HG03378 (cell line): ENCODE measurements around the gene TMX3.

Experiments
- ATAC-seq: cut with Tn5 transposase; IDR thresholded peaks from one replicate; pipeline ENCODE4 v1.9.1; 2021; ENCODE audit warnings: mild to moderate bottlenecking, moderate library complexity; ENCODE audit not compliant: unreplicated experiment

Gene TMX3, protein sequence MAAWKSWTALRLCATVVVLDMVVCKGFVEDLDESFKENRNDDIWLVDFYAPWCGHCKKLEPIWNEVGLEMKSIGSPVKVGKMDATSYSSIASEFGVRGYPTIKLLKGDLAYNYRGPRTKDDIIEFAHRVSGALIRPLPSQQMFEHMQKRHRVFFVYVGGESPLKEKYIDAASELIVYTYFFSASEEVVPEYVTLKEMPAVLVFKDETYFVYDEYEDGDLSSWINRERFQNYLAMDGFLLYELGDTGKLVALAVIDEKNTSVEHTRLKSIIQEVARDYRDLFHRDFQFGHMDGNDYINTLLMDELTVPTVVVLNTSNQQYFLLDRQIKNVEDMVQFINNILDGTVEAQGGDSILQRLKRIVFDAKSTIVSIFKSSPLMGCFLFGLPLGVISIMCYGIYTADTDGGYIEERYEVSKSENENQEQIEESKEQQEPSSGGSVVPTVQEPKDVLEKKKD

DNA sequence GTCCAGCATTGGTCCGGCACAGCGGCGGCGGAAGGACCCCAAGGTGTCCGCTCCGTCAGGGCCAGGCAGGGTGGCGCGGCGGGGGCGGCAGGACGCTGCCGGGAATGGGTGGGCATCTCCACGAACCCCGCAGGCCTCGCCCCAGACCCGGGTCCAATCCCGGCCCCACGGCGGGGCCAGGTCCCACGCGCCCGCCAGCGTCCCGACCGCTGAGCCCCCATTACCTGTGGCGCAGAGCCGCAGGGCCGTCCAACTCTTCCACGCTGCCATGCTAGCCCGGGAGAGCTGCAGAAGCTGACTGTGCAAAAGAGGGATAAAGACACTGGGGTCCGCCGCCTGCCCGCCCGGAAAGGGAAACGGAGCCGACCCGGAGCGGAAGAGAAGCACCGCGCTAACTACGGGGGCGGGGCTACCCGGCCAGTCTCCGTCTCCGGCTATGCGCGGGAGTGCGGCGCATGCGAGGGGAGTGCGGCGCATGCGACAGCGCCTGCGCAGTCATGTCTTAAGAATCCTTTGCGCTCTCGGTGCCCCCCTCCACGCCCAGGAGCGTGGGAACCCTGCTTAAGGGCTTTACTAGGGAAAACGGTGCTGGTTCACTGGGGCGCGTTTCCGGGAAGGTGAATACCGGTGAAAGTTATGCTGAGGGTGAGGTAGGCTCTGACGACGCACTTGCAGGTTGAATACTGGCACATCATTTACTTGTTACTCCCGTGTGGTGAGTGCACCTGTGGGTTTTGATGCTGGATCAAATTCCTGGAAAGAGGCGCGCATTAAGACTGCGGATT lies at the start of gene TMX3:
TMX3 (minus strand) TSS at position 397 of the 785 bp plus-strand sequence; CDS start at position 270, 127 bp downstream.
- ATAC-seq = peak; percentile 96

DNA sequence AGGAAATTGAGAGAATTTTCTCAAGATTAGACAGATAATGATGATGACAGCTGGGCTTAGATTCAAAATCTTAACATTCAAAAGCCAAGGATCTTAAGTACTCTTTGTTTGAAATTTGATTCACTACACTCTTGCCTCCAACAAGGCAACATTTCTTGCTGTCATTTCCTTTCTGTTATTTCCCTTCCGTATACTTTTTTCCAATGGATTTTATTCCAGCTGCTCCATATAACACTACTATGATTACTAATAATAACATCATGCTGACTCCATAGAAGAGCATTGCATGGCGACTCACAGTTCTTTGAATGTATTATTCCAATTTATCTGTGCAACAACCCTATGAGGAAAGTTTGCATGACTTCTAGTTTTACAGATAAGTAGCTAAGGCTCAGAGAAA lies 49.1 kb upstream of the TMX3 start:
- ATAC-seq = no peak

DNA sequence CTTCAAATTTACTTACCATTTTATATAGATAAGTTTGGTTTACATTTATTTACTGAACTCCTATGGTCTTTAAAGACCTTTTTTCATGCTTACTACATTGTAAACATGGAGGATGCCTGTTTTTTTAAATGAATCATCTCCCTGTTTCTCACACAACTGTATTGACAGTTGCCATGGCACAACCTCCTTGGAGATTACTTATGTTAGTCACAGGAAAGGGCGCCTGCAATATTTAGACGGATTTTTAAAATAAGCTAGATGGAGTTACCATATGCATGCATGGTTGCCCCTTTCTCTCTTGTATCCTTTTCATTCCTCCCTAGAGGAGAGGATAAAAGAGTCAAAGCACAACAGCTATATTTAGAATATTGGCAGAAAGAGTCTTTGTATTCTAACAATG lies 48.2 kb upstream of the TMX3 start:
- ATAC-seq = no peak

DNA sequence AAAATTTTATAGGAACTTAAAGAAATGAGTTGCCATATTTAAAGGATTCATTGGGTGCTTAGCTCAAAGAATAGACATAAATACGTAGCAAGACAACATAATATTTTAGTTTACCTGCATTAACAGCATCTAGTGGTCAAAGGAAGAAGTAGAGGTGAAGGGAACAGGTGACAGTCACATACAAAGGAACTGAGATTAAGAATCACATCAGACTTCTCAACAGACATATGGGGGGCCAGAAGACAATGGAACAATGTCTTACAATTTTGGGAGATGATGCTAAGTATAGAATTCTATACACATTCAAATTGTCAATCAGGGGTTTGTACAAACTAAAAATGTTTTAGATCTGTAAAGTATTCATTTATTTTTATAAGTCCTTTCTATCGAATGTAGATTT lies 44.4 kb upstream of the TMX3 start:
- no peak for ATAC-seq

DNA sequence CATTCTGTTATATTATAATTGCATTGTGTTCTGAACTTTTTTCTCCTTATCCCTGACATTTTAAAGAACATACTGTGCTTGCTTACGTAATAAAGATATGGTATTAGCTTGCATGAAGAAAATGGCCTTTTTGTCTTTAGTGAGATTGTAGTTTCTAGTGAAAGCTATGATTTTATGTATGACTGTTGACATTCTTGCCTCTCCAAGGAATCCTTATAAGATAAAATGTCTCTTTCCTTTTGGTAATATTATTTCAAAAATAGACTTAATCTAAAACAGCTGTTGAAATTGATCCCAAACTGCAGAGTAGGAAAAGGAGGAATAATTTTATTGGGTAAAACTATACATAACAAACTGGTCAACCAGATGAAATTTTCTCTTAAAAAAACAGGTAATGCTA lies 42.2 kb upstream of the TMX3 start:
- ATAC-seq = no peak

DNA sequence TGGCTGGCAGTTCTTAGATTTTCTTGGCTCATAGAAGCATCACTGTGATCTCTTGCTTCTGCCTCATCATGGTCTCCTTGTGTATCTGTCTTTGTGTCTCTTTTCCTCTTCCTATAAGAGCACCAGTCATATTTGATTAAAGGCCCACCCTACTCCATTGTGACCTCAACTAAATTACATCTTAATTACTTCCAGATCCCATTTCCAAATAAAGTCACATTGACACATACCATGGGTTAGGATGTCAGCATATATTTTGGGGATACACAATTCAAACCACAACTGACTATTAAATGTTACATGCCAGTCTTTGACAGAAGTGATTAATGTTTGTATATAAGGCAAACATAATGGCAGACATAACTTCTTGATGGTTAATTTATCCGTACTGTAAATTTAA lies 27.3 kb upstream of the TMX3 start:
- no peak for ATAC-seq

DNA sequence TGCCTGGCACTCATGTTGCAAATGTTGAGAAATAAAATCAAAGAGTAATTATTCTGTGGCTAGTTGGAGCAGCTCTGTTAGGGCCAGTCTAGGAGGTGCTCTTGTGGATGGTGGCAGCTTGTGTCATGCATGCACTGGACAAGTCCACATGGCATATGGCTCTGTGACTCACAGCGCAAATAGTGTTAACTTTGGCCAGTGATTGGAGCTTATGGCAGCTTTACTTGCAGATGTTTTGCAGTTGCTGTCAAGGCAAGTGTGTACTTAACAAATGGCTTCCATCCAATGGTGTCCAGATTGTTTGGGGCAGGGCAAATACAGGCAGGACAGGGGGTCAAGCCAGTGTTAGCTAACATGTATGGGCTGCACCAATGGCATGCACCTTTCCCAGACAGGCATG lies 26.1 kb upstream of the TMX3 start:
- no peak for ATAC-seq

DNA sequence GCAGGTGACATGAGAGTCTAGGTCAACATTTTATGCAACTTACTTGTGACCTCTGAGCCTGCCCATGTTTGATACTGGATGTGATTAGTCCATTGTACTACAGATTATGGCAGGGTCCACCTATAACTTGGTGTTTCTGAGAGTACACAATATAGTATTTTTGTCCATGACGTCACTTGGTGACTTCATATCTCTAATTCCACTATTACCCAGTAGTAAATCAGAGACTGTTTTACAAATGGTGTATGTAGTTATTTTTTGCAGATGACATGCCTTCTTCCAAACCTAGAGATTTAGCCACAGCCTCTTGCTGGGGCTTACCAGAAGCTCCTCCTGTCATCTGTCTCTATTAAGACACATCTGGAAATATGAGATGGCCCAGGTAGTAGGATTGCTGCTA lies 24.6 kb upstream of the TMX3 start:
- ATAC-seq = no peak

DNA sequence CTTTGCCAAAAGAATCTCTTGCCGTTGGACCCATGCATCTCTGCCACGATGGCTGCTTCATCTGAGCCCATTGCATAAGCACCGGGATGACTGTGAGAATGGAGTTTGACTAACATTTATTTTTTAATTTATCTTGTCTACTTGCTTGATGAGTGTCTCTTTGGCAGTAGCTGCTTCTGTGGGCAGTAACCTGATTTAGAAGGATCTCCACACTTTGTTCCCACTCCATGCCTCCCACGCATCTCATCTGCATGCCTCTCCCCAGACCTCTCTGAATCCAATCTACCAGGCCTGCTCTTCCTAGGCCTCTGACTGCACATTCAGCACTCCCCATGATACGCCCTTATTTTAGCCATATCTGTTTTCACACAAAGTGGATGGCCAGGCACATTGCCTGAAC lies 23.7 kb upstream of the TMX3 start:
- ATAC-seq = no peak

DNA sequence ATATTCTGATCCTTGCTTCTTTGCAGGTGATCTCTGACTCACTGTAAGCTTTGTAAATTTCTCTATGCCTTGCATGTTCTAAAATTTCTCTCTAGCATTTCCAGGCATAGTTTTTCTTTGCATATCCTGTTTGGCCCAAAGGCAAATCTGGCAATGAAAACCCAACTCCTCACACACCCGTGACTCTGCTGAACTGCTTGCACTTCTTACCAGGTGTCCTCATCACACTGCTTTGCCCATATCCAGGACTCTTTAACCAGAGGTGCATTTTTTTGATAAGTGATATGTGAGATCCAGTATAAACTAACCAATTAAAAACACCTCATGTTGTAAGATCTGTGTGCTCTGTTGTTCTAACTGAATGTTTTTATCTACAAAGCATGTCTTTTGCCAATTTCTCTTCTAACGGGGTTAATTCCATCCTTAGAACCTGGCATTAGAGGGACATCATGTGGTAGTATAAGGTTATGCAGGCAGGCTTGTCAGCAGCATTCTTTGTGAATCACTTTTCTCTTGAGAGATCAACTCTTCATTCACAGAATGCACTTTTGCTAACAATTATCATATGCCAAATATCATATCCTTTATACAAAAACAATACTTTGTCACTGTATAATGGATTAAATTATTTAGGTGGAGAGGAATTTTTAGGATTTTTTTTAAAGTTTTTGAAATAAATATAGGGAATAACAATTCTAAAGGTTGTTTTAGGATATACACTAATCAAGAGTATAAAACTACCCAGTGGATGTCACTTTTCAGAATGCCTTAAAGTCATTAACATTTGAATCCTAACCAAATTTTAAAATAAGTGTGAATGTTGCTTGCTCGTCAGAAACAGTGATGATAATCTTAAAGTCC lies 20.8 kb upstream of the TMX3 start:
- ATAC-seq = peak; percentile 87

DNA sequence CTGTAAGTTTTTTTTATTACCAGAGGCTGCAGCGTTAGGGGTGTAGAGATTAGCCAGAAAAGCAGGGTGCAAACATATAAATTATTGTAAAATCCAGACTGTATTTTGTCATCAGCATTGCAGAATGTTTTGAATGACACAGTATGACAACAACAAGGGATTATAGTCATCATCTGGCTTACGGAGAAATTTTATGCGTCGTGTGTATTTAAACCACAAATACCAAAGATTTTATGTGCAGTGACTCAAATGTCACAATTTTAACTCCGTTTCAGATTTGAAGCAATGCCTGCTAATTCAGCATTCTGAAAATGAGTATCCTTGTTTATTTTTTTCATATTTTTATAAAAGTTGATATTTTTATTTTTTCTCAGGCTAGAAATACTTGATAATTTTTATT lies 19.4 kb upstream of the TMX3 start:
- no peak for ATAC-seq

DNA sequence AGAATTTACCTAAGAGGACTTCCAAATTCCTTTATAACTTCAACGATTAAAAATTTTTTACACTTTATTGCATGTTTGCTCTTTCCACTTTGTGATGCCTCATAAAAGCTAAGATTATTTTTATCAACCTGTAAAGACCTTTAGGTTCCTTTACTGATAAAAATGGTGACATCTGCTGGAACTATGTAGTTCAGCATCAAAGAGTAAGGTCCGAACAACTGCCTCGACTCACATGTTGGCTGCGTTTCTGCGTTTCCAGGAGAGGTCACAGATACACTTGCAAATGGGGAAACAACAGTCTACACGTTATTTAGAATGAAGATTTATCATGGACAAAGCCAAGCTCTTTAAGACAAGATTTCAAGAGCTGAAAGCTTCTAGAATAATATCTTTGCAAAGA lies 18.8 kb upstream of the TMX3 start:
- no peak for ATAC-seq

DNA sequence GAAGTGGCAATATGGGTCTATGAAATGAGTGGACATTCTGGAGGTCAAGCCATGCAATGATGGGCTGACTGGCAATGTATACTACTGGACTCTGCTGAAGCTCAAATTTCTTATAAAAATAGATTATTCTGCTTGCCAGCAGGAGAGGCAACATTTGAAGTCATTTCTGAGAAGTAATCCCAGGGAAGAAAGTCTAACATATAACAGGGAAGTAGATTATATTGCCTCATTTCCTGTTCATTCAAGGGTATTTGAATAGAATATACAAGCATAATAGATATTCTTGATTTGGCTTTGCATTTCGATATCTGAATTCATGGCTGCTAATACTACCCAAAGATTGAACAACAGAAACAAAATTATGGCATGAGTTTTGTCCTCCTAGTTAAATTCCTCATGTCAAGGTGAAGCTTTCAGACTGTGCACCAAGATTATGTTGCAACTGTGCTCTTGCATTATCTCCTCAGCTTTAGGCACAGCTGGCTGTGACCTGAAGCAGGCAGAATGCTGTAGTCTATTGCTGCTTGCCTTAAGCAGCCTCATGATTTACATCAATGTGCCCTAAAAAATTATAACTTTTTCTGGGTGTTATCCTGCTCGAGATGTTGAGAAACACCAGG lies 13.3 kb upstream of the TMX3 start:
- ATAC-seq = no peak

DNA sequence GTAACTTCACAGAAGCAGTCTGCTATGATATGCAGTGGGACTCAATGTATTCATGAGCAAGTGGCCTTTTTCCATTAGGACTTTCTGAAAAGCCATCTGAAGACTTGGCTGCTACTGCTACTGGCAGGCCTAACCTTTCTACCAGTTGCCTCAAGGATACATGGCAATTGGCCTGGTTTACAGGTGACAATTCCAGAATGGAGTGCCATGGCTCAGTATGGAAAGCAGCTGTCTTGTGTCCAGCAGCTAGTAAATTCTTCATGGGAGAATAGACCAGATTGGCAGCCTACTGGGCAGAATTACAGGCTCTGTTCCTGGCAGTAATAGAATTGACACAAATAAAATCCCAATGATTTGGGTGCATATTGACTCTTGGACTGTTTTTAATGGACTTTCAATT lies 12.6 kb upstream of the TMX3 start:
- ATAC-seq = no peak

DNA sequence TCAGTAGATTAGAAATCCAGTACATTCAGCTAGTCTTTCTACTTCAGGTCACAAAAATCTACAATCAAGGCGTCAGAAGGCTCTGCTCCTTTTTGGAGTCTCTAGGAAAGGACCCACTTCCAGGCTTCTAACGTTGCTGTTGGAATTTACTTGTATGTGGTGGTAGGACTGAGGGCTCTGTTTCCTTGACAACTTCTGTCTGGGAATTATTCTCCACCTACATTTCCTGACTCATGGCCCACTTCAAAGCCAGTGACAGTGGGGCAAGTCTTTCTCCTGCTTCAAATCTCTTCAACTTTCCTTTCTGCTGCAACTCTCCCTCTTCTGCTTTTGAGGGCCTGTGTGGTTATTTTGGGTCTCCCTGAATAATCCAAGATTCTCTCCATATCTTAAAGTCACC lies 10.4 kb upstream of the TMX3 start:
- no peak for ATAC-seq

DNA sequence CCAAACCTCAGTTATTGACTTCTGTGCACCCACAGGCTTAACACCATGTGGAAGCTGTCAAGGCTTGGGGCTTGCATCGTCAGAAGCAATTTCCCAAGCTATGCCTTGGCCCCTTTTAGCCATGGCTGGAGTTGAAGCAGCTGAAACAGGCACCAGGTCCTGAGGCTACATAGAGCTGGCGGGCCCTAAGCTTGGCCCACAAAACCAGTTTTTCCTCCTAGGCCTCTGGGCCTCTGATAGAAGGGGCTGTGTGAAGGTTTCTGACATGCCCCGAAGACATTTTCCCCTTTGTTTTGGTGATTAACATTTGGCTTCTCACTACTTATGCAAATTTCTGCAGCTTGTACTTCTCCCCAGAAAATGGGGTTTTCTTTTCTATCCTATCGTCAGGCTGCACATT lies 9.1 kb upstream of the TMX3 start:
- no peak for ATAC-seq

DNA sequence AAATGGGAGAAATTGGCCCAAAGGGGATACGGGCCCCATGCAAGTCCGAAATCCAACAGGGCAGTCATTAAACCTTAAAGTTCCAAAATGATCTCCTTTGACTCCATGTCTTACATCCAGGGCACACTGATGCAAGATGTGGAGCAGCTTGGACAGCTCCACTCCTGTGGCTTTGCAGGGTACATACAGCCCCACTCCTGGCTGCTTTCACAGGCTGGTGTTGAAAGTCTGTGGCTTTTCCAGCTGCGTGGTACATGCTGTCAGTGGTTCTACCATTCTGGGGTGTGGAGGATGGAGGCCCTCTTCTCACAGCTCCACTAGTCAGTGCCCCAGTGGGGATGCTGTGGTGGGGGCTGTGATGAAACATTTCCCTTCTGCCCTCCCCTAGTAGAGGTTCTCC lies 8.6 kb upstream of the TMX3 start:
- no peak for ATAC-seq

DNA sequence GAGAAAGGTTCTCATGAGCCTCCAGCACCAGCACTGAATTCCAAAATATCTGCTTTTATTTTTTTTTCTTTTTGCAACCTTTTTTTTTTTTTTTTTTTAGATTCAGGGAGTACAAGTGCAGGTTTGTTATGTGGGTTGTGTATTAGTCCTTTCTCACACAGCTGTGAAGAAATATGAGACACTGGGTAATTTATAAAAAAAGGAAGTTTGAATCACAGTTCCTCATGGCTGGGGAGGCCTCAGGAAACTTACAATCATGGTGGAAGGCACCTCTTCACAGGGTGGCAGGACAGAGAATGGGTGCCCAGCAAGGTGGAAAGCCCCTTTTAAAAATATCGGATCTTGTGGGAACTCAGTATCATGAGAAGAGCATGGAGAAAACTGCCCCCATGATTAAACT lies 7.9 kb upstream of the TMX3 start:
- ATAC-seq = no peak

DNA sequence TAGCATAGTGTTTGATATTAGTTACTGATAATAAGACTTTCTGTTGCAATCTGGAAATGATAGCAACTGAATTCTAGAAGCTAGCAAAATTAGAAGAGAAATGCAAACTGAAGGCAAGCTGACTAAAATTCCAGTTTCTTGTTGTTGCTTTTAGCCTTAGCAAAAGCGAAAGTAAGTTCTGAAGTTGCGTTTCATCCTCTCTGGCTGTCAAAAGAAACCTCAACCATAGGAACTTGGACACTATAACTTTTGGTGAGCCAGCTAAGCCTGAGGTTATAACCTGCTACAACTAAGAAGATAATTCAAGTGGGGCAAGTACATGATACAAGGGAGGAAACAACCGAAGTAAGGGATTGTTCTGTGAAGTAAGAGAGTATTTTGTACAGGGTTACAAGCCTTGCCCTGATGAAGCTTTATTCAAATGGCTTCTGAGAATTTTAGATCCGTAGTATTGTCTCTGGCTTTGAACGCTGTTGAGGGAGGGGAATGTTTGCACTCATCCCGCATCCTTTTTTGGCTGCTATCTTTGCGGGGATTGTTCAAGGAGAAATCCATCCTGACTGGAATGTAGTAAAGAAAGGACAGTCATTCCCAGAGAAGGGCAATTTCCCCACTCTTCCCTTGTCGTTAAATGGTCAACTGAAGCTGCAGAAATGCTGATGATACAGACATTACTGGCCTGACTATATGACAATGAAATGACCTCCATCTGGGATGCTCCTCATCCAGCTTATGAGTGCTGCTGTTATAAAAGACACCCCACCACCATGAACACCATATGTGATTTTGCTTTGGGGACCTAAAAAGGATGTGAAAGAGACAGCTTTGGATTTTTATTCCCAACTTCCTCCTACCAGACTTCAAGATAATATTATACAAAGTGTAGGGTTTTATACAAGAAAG lies 7.0 kb upstream of the TMX3 start:
- ATAC-seq = peak; percentile 88

DNA sequence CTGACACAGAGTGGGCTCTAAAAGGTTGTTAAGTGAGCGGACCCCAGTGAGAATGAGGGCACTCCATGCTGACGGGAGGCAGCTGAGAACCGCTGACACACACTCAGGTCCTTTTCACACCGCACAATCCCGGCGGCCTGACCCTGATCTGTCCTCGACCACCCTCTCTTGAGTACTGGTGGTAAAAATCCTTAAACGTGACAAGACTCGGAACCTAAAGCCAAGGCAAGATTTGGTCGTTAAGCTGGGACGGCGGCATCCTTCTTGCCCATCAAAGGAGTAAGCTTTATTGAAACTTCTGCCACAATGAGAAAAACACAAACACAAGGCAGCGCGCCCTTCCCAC lies 569 bp downstream of the TMX3 start:
- ATAC-seq = peak; percentile 3
